Vagina (tissue), 2 donors: ENCODE measurements around the gene MED31.

ENCODE experiments used
- CTCF ChIP-seq, 3 experiments: fragments of 450-650 bp in 2 of 3; fragments of 200-600 bp in 1 of 3; sonication (generic) in 1 of 3; IDR thresholded peaks; one replicate each; pipeline ENCODE4 v1.5.1; 2017 to 2019; ENCODE audit warnings: antibody characterized with exemption in 3 of 3, mild to moderate bottlenecking in 2 of 3, moderate library complexity in 2 of 3
- POLR2A ChIP-seq, 2 donors: fragments of 450-650 bp; IDR thresholded peaks; one replicate each; pipeline ENCODE4 v1.6.1; 2017; ENCODE audit warnings: antibody characterized with exemption in 2 of 2, mild to moderate bottlenecking in 2 of 2, moderate library complexity in 2 of 2
- POLR2AphosphoS5 ChIP-seq, 2 donors: sonication (generic); formaldehyde crosslinking; IDR thresholded peaks; one replicate each; pipeline ENCODE4 v1.9.0; 2017; ENCODE audit warnings: antibody characterized with exemption in 2 of 2, mild to moderate bottlenecking in 2 of 2, low read depth in 1 of 2; ENCODE audit not compliant: insufficient read depth in 1 of 2

GRCh38 chr17:6640536-6641246 is 10.7 kb downstream of the MED31 start, which contains the start of the genes KIAA0753 and TXNDC17:
- TF ChIP-seq CTCF (IDR thresholded peaks at IDR 0.05) = no peak
- TF ChIP-seq POLR2A (IDR thresholded peaks at IDR 0.05) = peak in 1 of 2 donors; percentile 27
- TF ChIP-seq POLR2AphosphoS5 (IDR thresholded peaks at IDR 0.05; ENCODE audit: insufficient read depth in 1 of 2, low read depth in 1 of 2) = peak; percentile 88 to 94
